GM12878 (cell line): Measurements from ENCODE around the gene PLPP7. TPM values are rescaled to one million over a fixed set of nuclear protein-coding genes. Genes with fewer than 3 reads are reported as not detected.
"Not testable (repeated sequence)": the region's sequence is repeated elsewhere in the genome, so short reads cannot be mapped to it uniquely, and the experiment has no call there.

ENCODE experiments used
- ATAC-seq: fragments of 200-7000 bp; cut with Tn5 transposase; 3 replicates; pipeline ENCODE4 v1.9.1; 2020; ENCODE audit warnings: mild to moderate bottlenecking, moderate library complexity
- BruUV-seq: library from RNA; stranded (reverse); fragments of 400-500 nt; replicated peaks from 2 replicates; lab custom pipeline; 2021; lab: Mats Ljungman, UMichigan
- CTCF ChIA-PET: fragments of 300-600 bp; sonication (Branson Sonifier 250); formaldehyde crosslinking; extraction: SDS; loops from one replicate; lab custom pipeline; 2021; ENCODE audit warnings: inconsistent platforms; lab: Yijun Ruan, JAX
- POLR2A ChIA-PET: fragments of 350-600 bp; formaldehyde crosslinking; extraction: SDS; loops from one replicate; lab custom pipeline; 2021; ENCODE audit warnings: inconsistent platforms; lab: Charles Lee
- RAD21 ChIA-PET: fragments of 300-600 bp; sonication (Branson Sonifier 250); formaldehyde crosslinking; loops from one replicate; lab custom pipeline; 2023; ENCODE audit warnings: antibody characterized with exemption; ENCODE audit not compliant: unreplicated experiment; lab: Charles Lee
- SMC1A ChIA-PET: fragments of 300-600 bp; sonication (Branson Sonifier 250); formaldehyde crosslinking; loops from one replicate; lab custom pipeline; 2023; ENCODE audit not compliant: unreplicated experiment, uncharacterized antibody; lab: Charles Lee
- DNase-seq: peaks from one replicate; pipeline ENCODE4 v3.0.0-alpha.2; 2011; ENCODE audit warnings: low read depth, low spot score
- FAIRE-seq: peaks from 3 replicates; lab custom pipeline; 2011; peaks lifted over from hg19 to GRCh38; lab: Jason Lieb, UNC
- H2AFZ ChIP-seq: 2 replicates; pipeline ENCODE4 v1.6.0; 2011; ENCODE audit warnings: low read depth, low read length, control low read depth; ENCODE audit not compliant: control insufficient read depth
- H3K27ac ChIP-seq: 2 replicates; pipeline ENCODE4 v1.5.1; 2011; ENCODE audit warnings: control low read depth; ENCODE audit not compliant: control insufficient read depth, insufficient read depth
- H3K27me3 ChIP-seq, 2 experiments: replicated peaks in 1 of 2; 2 replicates each; pipeline versions ENCODE4 v1.6.0 to v1.6.1; 2011; ENCODE audit warnings: low read length in 1 of 2; ENCODE audit not compliant: control insufficient read depth in 2 of 2, insufficient read depth in 2 of 2
- H3K36me3 ChIP-seq, 2 experiments: 2 replicates each; pipeline ENCODE4 v1.5.1; 2011; ENCODE audit warnings: low read length in 1 of 2; ENCODE audit not compliant: control insufficient read depth in 2 of 2, insufficient read depth in 2 of 2
- H3K4me1 ChIP-seq: 2 replicates; pipeline ENCODE4 v1.6.1; 2011; ENCODE audit warnings: mild to moderate bottlenecking, low read length, moderate library complexity, mixed read lengths; ENCODE audit not compliant: control insufficient read depth, insufficient read depth
- H3K4me2 ChIP-seq: 2 replicates; pipeline ENCODE4 v1.6.0; 2011; ENCODE audit warnings: control low read depth; ENCODE audit not compliant: control insufficient read depth, insufficient read depth
- H3K4me3 ChIP-seq: fragments of 200-600 bp; sonication (generic); 2 replicates; pipeline ENCODE4 v1.5.1; 2016
- H3K79me2 ChIP-seq: 2 replicates; pipeline ENCODE4 v1.6.0; 2011; ENCODE audit warnings: low read length; ENCODE audit not compliant: control insufficient read depth, insufficient read depth
- H3K9ac ChIP-seq: 2 replicates; pipeline ENCODE4 v1.8.0; 2011; ENCODE audit warnings: low read length, control low read depth, mixed read lengths; ENCODE audit not compliant: control insufficient read depth, insufficient read depth
- H3K9me3 ChIP-seq: replicated peaks from 3 replicates; pipeline ENCODE4 v1.5.1; 2011; ENCODE audit warnings: mild to moderate bottlenecking, low read length; ENCODE audit not compliant: control insufficient read depth, insufficient read depth
- H4K20me1 ChIP-seq: 2 replicates; pipeline ENCODE4 v1.6.0; 2011; ENCODE audit not compliant: control insufficient read depth, insufficient read depth
- EED ChIP-seq: sonication (generic); IDR thresholded peaks from 2 replicates; pipeline ENCODE4 v1.6.1; 2016; ENCODE audit warnings: antibody characterized with exemption, low read depth
- HDGF ChIP-seq: fragments of 450-650 bp; IDR thresholded peaks from 2 replicates; pipeline ENCODE4 v1.6.1; 2016; ENCODE audit warnings: antibody characterized with exemption
- IKZF1 ChIP-seq: fragments of 450-650 bp; conservative IDR thresholded peaks from 2 replicates; pipeline ENCODE4 v1.6.1; 2017; ENCODE audit warnings: antibody characterized with exemption, mild to moderate bottlenecking
- MTA3 ChIP-seq: IDR thresholded peaks from 2 replicates; pipeline ENCODE4 v1.6.1; 2012; ENCODE audit warnings: low read length, inconsistent platforms, borderline replicate concordance
- NBN ChIP-seq: fragments of 450-650 bp; IDR thresholded peaks from 2 replicates; pipeline ENCODE4 v1.6.1; 2016
- STAT3 ChIP-seq: IDR thresholded peaks from 2 replicates; pipeline ENCODE4 v1.6.1; 2011; ENCODE audit warnings: low read depth, low read length, improper control_type of control experiment
- ZNF217 ChIP-seq: fragments of 450-650 bp; IDR thresholded peaks from 2 replicates; pipeline ENCODE4 v1.6.1; 2017; ENCODE audit warnings: antibody characterized with exemption, mild to moderate bottlenecking
- WGBS: methylation state at CpG from one replicate; pipeline ENCODE4 v1.1.6; 2016; ENCODE audit warnings: low lambda C conversion rate; ENCODE audit not compliant: insufficient replicate concordance, insufficient coverage; ENCODE audit errors: missing lambda C conversion rate; 5-methylcytosine and 5-hydroxymethylcytosine counted together
- in situ Hi-C: fragments of 300-500 bp; cut with MboI; formaldehyde crosslinking; loops from 9 replicates; pipeline ENCODE4 v1.14.3; 2018; ENCODE audit warnings: mixed read lengths
- intact Hi-C: fragments of 100-400 bp; cut with micrococcal nuclease; formaldehyde crosslinking; loops from one replicate; pipeline ENCODE4 v1.14.2; 2022; ENCODE audit not compliant: unreplicated experiment
- polyA plus RNA-seq, 11 experiments: library from polyadenylated mRNA; depleted of rRNA in 4 of 11; unstranded in 6 of 11; stranded (reverse) in 5 of 11; fragments of >200 nt; fragmentation: Nextera tagmentation in 4 of 11; fragmentation: Illumina TruSeq in 1 of 11; extraction: Ambion mirVana in 4 of 11; extraction: Trizol in 1 of 11; gene quantifications; 1 replicate in 1 of 11; 2 replicates in 10 of 11; pipeline versions ENCODE4 v1.2.1 to v1.2.3, GENCODE V29; 2011 to 2016; ENCODE audit warnings: inconsistent platforms in 2 of 11, missing spikeins in 2 of 11, low read depth in 1 of 11
- total RNA-seq, 4 experiments: library from RNA; depleted of rRNA in 3 of 4; stranded (reverse); fragments of >200 nt in 3 of 4; fragmentation: Illumina TruSeq in 1 of 4; extraction: Trizol in 1 of 4; gene quantifications; 2 replicates each; pipeline versions ENCODE4 v1.2.1 to v1.2.3, GENCODE V29; 2013 to 2021
- TF ChIP-seq, protein P1 (sequence below): fragments of 450-650 bp; IDR thresholded peaks from 2 replicates; pipeline ENCODE4 v1.6.1; 2017; ENCODE audit warnings: mild to moderate bottlenecking, low read depth, inconsistent platforms; ENCODE audit not compliant: poor library complexity, severe bottlenecking
- TF ChIP-seq, protein P2 (sequence below): IDR thresholded peaks from 2 replicates; pipeline ENCODE4 v1.6.1; 2012; ENCODE audit warnings: low read length, inconsistent platforms
- TF ChIP-seq, protein P3 (sequence below): fragments of 450-650 bp; IDR thresholded peaks from 2 replicates; pipeline ENCODE4 v1.6.1; 2016; ENCODE audit warnings: mild to moderate bottlenecking

Gene PLPP7
- total and polyA plus RNA-seq, 10 of the 15 experiments (the other 5 are each of a cell fraction or from before 2014, with no cell fraction given), result 0.05 to 1.0 (median 0.40) TPM; not detected in 3

DNA sequence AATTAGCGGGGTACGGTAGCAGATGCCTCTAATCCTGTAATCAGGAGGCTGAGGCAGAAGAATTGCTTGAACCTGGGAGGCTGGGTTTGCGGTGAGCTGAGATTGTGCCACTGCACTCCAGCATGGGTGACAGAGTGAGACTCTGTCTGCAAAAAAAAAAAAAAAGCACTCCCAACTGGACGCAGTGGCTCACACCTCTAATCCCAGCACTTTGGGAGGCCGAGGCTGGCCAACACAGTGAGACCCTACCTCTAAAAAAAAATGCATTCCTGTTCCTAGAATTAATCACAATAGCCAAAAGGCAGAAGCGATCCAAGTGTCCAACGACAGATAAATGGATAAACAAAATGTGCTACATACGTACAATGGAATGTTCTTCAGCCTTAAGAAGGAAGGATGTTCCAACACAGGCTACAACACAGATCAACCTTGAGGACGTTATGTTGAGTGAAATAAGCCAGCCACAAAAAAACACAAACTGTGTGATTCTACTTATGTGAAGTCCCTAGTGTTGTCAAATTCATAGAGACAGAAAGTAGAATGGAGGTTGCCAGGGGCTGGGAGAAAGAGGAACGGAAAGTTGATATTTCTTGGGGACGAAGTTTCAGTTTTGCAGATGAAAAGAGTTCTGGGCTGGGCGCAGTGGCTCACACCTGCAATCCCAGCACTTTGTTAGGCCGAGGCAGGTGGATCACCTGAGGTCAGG lies 27.0 kb upstream of the PLPP7 start (continued):
- 0 out of 2 replicates have a peak, but pooled peaks have one; percentile 73 for TF ChIP-seq STAT3
- peak; percentile 94 for TF ChIP-seq EED

DNA sequence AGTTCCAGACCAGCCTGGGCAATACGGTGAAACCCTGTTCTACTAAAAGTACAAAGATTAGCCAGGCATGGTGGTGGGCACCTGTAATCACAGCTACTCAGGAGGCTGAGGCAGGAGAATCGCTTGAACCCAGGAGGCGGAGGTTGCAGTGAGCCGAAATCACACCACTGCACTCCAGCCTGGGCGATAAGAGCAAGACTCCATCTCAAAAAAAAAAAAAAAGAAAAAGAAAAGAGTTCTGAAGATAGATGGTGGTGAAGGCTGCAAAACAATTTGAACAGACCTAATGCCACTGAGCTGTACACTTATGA lies 26.5 kb upstream of the PLPP7 start:
- intact Hi-C loops, H2AFZ ChIP-seq, H3K4me3 ChIP-seq, H3K27me3 ChIP-seq, H3K9ac ChIP-seq, H4K20me1 ChIP-seq: not testable (repeated sequence)
- RAD21 ChIA-PET, result interaction anchor here (1.3 to 2.8 kb wide), 2 partner anchors 10 kb away, joined by 4 to 13 read pairs; no protein-coding TSS in a partner anchor
- POLR2A ChIA-PET, result interaction anchor here (0.7 to 2.5 kb wide), 2 partner anchors 10 kb away, joined by 4 to 12 read pairs; no protein-coding TSS in a partner anchor
- peaks cover 25% of the 10 kb centered on the region for H3K4me1 ChIP-seq
- 0 out of 2 replicates have a peak, but pooled peaks have one; percentile 51 for TF ChIP-seq HDGF
- peak; percentile 45; the same call in 1 of the 2 replicates for TF ChIP-seq NBN
- TF ChIP-seq, protein P1, sequence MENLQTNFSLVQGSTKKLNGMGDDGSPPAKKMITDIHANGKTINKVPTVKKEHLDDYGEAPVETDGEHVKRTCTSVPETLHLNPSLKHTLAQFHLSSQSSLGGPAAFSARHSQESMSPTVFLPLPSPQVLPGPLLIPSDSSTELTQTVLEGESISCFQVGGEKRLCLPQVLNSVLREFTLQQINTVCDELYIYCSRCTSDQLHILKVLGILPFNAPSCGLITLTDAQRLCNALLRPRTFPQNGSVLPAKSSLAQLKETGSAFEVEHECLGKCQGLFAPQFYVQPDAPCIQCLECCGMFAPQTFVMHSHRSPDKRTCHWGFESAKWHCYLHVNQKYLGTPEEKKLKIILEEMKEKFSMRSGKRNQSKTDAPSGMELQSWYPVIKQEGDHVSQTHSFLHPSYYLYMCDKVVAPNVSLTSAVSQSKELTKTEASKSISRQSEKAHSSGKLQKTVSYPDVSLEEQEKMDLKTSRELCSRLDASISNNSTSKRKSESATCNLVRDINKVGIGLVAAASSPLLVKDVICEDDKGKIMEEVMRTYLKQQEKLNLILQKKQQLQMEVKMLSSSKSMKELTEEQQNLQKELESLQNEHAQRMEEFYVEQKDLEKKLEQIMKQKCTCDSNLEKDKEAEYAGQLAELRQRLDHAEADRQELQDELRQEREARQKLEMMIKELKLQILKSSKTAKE, result peak; percentile 1
- 0 out of 2 replicates have a peak, but pooled peaks have one; percentile 14 for TF ChIP-seq IKZF1
- TF ChIP-seq, protein P2, sequence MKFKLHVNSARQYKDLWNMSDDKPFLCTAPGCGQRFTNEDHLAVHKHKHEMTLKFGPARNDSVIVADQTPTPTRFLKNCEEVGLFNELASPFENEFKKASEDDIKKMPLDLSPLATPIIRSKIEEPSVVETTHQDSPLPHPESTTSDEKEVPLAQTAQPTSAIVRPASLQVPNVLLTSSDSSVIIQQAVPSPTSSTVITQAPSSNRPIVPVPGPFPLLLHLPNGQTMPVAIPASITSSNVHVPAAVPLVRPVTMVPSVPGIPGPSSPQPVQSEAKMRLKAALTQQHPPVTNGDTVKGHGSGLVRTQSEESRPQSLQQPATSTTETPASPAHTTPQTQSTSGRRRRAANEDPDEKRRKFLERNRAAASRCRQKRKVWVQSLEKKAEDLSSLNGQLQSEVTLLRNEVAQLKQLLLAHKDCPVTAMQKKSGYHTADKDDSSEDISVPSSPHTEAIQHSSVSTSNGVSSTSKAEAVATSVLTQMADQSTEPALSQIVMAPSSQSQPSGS, result 0 out of 2 replicates have a peak, but pooled peaks have one; percentile 4
- TF ChIP-seq ZNF217, result 0 out of 2 replicates have a peak, but pooled peaks have one; percentile 2
- 0 out of 2 replicates have a peak, but pooled peaks have one; percentile 0 for TF ChIP-seq MTA3
- TF ChIP-seq, protein P3, sequence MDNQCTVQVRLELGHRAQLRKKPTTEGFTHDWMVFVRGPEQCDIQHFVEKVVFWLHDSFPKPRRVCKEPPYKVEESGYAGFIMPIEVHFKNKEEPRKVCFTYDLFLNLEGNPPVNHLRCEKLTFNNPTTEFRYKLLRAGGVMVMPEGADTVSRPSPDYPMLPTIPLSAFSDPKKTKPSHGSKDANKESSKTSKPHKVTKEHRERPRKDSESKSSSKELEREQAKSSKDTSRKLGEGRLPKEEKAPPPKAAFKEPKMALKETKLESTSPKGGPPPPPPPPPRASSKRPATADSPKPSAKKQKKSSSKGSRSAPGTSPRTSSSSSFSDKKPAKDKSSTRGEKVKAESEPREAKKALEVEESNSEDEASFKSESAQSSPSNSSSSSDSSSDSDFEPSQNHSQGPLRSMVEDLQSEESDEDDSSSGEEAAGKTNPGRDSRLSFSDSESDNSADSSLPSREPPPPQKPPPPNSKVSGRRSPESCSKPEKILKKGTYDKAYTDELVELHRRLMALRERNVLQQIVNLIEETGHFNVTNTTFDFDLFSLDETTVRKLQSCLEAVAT, result peak; percentile 76
- TF ChIP-seq, all 136 proteins: peak for 8; not testable (repeated sequence) for 128
- peak overlapping the region; percentile 31 for H3K4me2 ChIP-seq
- H3K27ac ChIP-seq, result peak overlapping the region; percentile 66; the same call in 1 of the 2 replicates
- H3K79me2 ChIP-seq, result peaks cover 46% of the 10 kb centered on the region
- not testable (repeated sequence) for H3K9me3 ChIP-seq, DNase-seq, BruUV-seq, FAIRE-seq
- in situ Hi-C loops, result loop anchor here (10.0 to 25.0 kb wide), 3 partner anchors 462 to 1874 kb away; partner anchors contain the start of genes C9orf78 and USP20
- ATAC-seq, result peak; percentile 21
- ChIA-PET CTCF (interaction anchor here (1.2 to 1.7 kb wide), 2 partner anchors 12 to 14 kb away, joined by 3 to 6 read pairs; no protein-coding TSS in a partner anchor), SMC1A (interaction anchor here (0.8 to 1.4 kb wide), 4 partner anchors 9 to 380 kb away, joined by 3 to 5 read pairs (median 3); no protein-coding TSS in a partner anchor)
- peaks cover 20 to 35% of the 10 kb centered on the region in 2 experiments for H3K36me3 ChIP-seq
- WGBS, result 64% methylated on average over 4 of the region's 5 CpGs
